Upper lobe of right lung (tissue), 1 donor: ENCODE measurements around the gene OBSL1. TPM values are rescaled to one million over a fixed set of nuclear protein-coding genes. Genes with fewer than 3 reads are reported as not detected.

Source experiments
- ATAC-seq: fragments of 200-7000 bp; cut with Tn5 transposase; one replicate; pipeline ENCODE4 v1.9.1; 2020; ENCODE audit warnings: mild to moderate bottlenecking, moderate library complexity
- DNase-seq: peaks from one replicate; pipeline ENCODE4 v3.0.0-alpha.2; 2020
- H3K27ac ChIP-seq: fragments of 200-600 bp; one replicate; pipeline ENCODE4 v1.8.0; 2022
- H3K27me3 ChIP-seq: fragments of 200-600 bp; one replicate; pipeline ENCODE4 v1.8.0; 2022; ENCODE audit warnings: mild to moderate bottlenecking
- H3K36me3 ChIP-seq: fragments of 200-600 bp; one replicate; pipeline ENCODE4 v1.8.0; 2022
- H3K4me1 ChIP-seq: fragments of 200-600 bp; one replicate; pipeline ENCODE4 v1.8.0; 2022
- H3K4me3 ChIP-seq: fragments of 200-600 bp; one replicate; pipeline ENCODE4 v1.8.0; 2022; ENCODE audit warnings: mild to moderate bottlenecking
- H3K9me3 ChIP-seq: fragments of 200-600 bp; one replicate; pipeline ENCODE4 v1.8.0; 2022
- intact Hi-C: fragments of 100-400 bp; cut with DNase I; formaldehyde crosslinking; loops from one replicate; pipeline ENCODE4 v1.11.0; 2022
- total RNA-seq: library from RNA; stranded (reverse); fragmentation: NEBNext Ultra II Directional; extraction: Animal tissue kit (Norgen Biotek cat#: 25700); gene quantifications from one replicate; pipeline ENCODE4 v1.2.1, GENCODE V29; 2021
- TF ChIP-seq, protein P1 (sequence below): fragments of 200-600 bp; IDR thresholded peaks from one replicate; pipeline ENCODE4 v1.8.0; 2022; ENCODE audit warnings: antibody characterized with exemption
- donor health status: DM: no; HTN: yes; CAD: no; lungs with severe emphysema.

Gene OBSL1
- total RNA-seq, 1 donor from 2014 or later = 72.8 TPM

DNA sequence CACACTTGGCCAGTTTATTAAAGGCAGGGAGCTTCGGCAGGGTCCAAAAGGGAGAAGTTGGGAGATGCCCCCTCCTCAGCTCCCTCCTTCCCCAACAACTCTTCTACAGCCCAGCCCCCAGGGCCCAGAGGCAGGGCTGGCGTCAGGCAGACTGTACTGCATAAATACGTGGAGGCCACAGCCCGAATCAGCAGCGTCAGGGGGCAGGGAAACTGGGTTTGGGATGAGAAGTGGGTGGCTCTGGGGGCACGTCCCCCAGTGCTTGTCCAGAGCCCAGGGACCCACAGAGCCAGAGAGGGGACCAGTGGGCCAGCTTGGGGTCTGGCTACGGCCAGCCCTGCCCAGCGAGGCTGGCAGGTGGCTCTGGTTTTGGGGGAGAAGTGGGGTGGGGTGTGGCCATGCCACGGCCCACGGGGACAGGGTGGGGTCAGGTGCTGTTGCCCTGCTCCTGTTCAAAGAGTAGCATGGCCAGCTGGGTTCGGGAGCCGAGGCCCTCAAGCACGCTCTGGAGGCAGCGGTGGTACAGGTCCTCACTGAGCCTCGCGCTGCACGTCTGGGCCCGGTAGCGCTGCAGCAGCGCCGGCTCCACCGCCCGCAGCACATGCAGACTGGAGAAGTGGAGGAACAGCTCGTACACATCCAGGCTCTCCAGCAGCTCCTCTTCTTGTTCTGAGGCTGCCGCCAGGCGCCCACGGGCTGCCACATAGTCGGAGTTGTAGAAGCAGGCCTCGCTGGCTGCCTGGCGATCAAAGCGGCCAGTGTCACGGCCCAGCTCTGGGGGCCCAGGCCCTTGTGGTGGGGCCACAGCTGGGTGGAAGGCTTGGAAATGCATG, 32.2 kb downstream of the OBSL1 start:
- no peaks in the 10 kb centered on the region for H3K9me3 ChIP-seq
- TF ChIP-seq, protein P1, sequence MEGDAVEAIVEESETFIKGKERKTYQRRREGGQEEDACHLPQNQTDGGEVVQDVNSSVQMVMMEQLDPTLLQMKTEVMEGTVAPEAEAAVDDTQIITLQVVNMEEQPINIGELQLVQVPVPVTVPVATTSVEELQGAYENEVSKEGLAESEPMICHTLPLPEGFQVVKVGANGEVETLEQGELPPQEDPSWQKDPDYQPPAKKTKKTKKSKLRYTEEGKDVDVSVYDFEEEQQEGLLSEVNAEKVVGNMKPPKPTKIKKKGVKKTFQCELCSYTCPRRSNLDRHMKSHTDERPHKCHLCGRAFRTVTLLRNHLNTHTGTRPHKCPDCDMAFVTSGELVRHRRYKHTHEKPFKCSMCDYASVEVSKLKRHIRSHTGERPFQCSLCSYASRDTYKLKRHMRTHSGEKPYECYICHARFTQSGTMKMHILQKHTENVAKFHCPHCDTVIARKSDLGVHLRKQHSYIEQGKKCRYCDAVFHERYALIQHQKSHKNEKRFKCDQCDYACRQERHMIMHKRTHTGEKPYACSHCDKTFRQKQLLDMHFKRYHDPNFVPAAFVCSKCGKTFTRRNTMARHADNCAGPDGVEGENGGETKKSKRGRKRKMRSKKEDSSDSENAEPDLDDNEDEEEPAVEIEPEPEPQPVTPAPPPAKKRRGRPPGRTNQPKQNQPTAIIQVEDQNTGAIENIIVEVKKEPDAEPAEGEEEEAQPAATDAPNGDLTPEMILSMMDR = no peak
- DNase-seq (no peak), ATAC-seq (no peak)
- intact Hi-C loops = no loop called here
- peaks cover 18% of the 10 kb centered on the region for H3K4me1 ChIP-seq
- no peak overlapping the region for H3K27ac ChIP-seq
- no peak overlapping the region for H3K4me3 ChIP-seq
- peaks cover 22% of the 10 kb centered on the region for H3K36me3 ChIP-seq
- H3K27me3 ChIP-seq = no peaks in the 10 kb centered on the region

DNA sequence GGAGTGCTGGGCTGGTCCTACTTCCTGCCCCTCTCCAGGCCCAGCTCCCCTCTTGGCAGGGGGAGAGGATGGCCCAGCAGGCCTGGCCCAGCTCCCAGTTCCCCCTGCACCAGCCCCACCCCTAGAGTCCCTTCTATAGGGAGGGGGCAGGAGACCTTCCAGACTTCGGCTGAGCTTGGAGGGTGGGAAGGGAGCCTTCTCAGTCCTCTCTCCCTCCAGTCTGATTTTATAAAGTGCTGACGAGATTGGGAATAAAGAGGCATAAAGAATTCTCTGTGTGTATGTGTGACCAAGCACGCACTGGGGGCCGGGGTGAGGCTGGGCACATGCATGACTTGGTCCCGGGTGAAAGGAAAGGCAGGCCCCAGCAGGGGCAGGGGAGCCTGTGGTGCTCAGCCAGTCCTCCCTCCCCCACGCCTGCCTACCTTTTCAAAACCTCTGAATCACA, 32.8 kb downstream of the OBSL1 start:
- intact Hi-C loops = no loop called here
- TF ChIP-seq, protein P1 = no peak
- Histone ChIP-seq H3K27ac (no peak overlapping the region), H3K27me3 (no peaks in the 10 kb centered on the region), H3K4me1 (peaks cover 16% of the 10 kb centered on the region), H3K4me3 (no peak overlapping the region), H3K36me3 (peaks cover 22% of the 10 kb centered on the region), H3K9me3 (no peaks in the 10 kb centered on the region)
- DNase-seq (no peak), ATAC-seq (no peak)

DNA sequence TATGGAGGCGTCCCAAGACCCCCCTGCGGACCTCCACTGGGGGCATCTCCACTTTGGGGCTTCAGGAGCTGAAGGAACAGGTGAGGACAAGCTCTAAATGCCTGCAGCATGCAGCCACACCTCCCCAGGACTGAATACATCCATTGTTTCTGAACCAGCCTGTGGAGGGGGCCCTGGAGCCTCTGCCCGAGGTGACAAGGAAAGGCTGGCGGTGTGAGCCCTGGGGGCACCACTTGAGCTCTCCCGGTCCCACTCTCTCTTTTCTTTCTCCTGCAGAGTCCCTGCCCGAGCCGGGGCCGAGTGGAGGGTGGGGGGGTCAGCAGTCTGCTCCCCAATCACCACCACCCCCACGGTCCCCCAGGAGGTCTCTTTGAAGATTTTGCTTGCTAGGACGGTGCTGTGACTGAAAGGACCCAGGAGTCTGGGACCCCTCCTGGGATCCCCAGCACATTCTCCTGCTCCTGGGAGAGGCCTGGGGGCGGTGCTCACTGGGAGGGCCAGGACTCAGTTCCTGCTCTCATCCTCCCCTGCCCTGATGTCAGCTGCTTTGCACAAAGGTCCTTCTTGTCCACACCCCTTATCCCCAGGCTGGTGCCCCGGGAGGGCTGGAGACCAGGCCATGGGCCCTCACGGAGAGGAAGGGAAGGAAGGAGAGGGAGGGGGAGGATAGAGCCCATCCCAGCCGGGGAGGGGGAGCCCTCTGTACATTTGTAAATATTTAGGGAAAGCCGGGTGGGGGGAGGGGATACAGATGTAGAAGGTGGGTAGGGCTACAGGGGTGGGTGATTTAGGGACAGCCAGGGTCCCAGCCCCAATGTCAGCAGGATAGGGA, 33.5 kb downstream of the OBSL1 start:
- no peak overlapping the region for H3K27ac ChIP-seq

DNA sequence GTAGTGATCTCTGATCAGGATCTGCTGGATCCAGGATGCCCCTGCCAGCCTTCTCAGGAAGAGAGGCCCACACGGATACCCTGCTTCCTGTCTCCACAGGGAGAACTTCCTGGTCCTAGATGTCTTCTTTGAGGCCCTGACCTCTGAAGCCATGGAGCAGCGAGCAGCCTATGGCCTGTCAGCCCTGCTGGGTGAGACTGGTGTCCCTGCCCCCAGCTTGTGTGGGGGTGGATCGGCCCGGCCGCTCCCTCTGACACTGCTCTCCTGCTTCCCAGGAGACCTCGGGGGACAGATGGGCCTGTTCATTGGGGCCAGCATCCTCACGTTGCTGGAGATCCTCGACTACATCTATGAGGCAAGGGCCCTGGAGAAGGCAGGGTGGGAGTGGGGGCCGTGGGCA, 34.4 kb downstream of the OBSL1 start:
- Histone ChIP-seq H3K36me3 (peaks cover 22% of the 10 kb centered on the region), H3K4me3 (no peak overlapping the region), H3K9me3 (no peaks in the 10 kb centered on the region), H3K27me3 (peaks cover 10% of the 10 kb centered on the region), H3K4me1 (peaks cover 9% of the 10 kb centered on the region), H3K27ac (no peak overlapping the region)
- TF ChIP-seq, protein P1 = no peak
- intact Hi-C loops = no loop called here
- DNase-seq (no peak), ATAC-seq (no peak)

More for the DNA sequence above, 33.5 kb downstream of the OBSL1 start:
- no peak for DNase-seq
- peaks cover 4% of the 10 kb centered on the region for H3K27me3 ChIP-seq
- peaks cover 16% of the 10 kb centered on the region for H3K4me1 ChIP-seq
- H3K4me3 ChIP-seq = no peak overlapping the region
- no peak for ATAC-seq
- TF ChIP-seq, protein P1 = no peak
- H3K9me3 ChIP-seq = no peaks in the 10 kb centered on the region
- intact Hi-C loops = no loop called here
- peaks cover 22% of the 10 kb centered on the region for H3K36me3 ChIP-seq

DNA sequence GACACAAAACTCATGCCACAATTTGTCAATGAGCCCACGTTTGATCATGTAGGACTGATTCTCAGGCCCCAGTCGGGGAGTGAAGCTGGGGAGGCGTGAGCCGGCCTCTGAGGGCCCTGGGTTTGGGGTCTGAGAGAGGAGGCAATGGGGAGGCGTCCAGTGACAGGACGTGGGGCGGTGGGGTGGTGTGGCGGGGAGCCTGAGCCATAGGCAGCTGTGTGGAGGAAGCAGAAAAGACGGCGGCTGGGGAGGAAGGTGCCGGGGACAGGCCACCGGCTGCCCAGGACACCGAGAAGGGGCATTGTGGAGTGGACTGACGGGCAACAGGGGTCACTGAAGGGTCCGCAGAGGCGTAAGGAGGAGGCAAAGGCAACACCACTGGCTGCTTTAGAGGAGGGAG, 34.9 kb downstream of the OBSL1 start:
- H3K4me1 ChIP-seq = peaks cover 4% of the 10 kb centered on the region
- TF ChIP-seq, protein P1 = no peak
- H3K36me3 ChIP-seq = peaks cover 22% of the 10 kb centered on the region
- ATAC-seq (no peak), DNase-seq (no peak)
- peaks cover 14% of the 10 kb centered on the region for H3K27me3 ChIP-seq
- H3K27ac ChIP-seq = no peak overlapping the region
- no peaks in the 10 kb centered on the region for H3K9me3 ChIP-seq
- H3K4me3 ChIP-seq = no peak overlapping the region
- intact Hi-C loops = no loop called here
